ENCODE measurements around the gene NCKAP5.

The NCKAP5 gene

DNA sequence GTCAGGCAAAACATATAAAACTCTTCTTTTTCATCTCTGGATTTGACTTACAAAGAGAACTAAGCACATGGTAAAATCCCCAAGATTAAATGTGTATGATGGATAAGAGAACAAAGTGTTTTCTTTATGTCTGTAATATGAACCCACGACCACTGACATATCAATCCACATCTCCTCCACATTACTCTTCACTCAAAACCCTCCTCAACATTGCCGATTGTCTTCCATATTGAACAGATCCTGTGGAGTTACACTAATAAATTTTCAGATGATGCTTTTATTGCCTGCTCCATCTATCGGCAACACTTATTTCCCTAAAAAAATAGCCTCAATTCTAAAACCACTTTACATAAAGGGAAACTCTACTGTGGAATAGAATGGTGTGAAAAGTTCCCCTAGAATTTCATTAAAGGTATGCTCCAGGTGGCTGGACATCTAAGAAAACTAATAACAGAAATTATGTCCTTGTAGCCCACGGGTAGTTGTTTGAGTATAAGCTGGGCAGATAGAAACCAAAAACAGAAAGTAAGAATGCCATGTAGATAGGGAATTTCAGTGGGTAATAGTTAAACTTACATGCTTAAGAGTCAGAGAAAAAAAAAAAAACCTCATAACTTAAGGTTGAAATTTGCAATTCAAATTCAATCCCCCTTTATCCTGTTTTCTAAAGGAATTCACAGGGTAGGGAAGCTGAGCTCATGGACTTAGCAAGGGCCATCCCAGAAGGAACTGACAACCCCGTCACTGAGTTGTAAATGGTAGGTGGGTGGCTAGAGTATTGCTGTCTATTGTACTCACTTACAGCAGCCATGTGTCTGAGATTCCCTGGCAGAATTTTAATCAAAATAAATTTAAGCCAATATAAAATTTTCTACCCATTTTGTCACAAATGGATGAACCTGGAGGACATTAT is 592.8 kb downstream of the NCKAP5 start:
- DNase-seq = no peak

DNA sequence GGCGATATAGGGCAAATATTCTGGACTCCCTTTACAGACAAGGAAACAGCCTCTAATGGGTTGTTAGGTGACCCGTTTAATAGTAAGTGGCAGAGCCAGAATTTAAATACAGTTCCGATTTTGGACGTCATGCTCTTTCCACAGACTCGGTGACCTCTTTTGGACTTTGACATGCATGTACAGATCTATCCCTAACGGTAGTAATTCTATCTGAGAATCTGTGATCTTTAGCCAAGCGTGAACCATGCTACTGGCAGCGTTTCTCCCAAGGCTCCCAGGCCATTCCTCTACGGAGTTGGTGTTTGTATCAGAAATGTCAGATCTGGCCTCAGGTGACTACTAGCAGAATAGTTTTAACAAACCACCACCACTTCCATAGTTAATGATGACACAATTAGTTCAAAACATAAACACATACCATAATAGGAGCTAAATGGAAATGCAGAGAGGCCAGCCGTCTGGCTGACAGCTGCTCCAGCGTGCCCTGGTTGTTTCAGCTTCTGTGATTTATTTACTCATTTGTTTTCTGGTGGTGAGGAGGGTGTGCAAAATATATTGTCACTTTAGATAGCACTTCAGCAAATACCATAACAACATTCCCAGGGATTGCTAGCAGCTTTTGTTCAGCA is 593.7 kb downstream of the NCKAP5 start:
- DNase-seq = no peak

DNA sequence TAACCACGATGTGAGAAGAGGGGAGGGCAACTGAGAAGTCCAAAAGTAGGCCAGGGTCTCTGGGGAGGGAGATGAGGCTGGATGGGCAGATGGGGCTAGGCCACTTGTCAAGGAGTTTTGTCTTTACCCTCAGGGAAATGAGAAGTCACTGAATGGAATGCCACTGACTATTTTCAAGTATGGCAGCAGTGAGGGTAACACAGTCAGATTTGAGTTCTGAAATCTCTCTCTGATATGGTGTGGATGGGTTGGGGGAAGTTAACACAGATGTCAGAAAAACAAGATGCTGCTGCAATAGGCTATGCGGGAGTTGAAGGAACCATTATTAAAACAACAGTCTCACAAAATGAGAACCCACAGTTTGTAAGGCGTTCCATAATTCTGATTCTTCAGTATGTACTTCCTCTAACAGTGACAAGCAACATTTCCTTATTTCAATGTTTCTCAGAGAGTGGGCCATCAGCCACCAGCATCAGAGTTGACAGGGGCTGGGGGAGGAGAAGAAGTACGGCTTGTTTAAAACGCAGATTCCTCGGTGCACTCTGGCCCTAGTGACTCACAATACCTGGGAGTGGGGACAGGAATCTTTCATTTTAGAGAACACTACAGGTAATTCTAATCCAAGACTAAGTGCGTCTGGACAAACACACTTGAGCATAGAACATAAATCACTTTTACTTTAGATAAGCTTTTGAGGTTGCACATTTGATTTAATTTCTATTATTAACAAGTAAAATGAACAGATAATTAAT is 596.8 kb downstream of the NCKAP5 start:
- no peak for DNase-seq

- no peak for DNase-seq
Observed at GRCh38 chr2:132969371-132969985, 598.8 kb downstream of the NCKAP5 start.

DNA sequence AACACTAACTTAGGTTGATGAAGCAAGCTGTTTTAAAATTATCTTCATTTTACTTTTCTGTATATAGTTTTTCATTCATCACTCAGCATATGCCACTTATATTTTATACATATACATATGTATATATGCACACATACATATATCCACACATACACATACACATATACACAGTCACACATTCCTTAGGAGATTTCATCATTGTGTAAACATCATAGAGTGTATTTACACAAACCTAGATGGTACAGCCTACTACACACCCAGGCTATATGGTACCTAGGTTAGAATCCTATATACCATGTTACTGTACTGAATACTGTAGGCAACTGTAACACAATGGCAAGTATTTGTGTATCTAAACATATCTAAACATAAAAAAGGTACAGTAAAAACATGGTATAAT is 602.8 kb downstream of the NCKAP5 start:
- DNase-seq = no peak

GRCh38 chr2:132963161-132963560 is 605.1 kb downstream of the NCKAP5 start:
- no peak for DNase-seq

DNA sequence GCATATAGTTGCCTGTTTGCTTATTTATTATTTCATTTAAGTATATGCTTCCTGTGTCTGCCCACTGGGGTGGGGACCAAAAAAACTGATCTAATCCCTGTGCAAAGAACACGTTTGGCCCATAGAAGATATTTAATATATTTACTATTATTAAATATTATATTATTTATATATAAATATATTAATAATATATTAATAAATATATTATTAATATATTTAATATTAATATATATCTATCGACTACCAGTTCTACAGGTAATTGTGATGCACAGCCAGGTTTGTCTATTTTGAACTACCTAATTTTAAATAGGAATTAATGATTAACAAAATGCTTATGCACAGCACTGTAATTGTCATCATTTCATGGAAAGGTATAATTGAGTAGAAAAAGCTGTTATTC is 609.4 kb downstream of the NCKAP5 start:
- no peak for DNase-seq

GRCh38 chr2:132955871-132956615 is 612.2 kb downstream of the NCKAP5 start:
- no peak for DNase-seq

GRCh38 chr2:132953771-132954170 is 614.5 kb downstream of the NCKAP5 start:
- DNase-seq = no peak

GRCh38 chr2:132951008-132951714 is 617.1 kb downstream of the NCKAP5 start:
- DNase-seq = no peak

DNA sequence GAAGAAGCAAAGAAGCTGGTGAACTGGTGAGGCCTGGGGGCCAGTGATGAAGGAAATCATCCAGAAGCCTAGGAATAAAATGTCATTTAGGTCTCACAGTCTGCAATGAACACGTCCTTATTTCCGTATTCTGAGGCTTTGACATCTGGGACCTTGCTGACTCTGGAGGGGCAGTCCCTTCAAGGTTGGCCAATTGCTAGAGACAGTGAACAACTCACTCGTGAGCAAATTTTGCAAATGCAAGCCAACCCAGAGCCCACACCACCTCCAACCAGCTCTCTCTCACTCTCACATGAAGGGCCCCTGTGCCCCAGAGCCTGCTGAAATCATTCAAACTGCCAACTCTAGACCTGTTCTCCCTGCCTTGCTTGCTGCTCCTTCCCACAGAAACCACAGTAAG is 619.2 kb downstream of the NCKAP5 start:
- no peak for DNase-seq

- no peak for DNase-seq
Observed at GRCh38 chr2:132948211-132948610, 620.1 kb downstream of the NCKAP5 start.

- DNase-seq = no peak
Observed at GRCh38 chr2:132943829-132944228, 624.4 kb downstream of the NCKAP5 start.

DNA sequence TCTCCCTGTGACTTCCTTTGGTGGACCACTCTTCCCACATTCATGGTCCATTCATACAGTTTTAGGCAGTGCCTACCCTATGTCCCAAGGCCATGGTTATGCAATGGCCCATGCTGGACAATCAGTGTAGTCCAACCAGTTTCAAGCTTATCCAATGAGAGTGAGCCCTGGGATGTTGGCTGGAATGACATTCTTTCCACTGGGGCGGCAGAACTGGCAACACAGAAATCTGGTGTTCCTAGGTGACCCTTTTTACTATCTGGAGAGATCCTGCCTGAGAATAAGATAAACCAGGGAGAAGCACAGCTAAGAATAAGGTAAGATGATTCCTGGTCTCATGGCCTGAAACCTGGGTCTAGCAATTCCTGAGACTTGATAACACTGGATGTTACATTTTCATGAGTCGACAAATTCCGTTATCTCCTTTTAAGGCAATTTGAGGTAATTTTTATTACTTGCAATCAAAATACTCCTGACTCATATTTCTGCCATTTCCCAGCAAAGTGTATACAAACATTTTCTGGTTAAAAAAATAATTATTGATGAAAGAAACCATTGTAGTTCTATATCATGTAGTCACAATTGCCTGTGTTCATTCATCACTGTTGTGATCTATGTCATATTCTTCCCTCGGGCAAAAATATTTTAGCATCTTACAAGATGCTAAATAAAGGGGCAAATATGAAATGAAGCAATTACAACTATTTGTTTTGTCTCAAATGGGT is 626.8 kb downstream of the NCKAP5 start:
- DNase-seq = no peak

DNA sequence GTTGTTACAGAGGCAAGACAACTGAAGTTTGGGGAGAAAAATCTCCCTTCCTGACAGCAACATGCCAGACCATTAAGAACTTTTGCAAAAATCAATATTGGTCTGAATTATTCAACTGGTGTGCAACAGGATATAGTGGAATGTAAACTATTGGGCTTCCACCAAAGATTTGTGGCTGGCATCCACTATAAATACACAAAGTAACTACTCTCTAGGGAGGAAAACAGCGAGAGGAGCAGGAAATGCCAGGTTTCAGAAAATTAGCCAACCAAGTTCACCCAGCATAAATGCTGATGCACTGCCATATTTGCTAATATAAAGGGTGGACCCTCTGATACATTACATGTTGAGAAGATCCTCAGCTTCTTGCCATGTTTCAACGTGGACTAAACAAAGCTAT is 630.6 kb downstream of the NCKAP5 start:
- no peak for DNase-seq

GRCh38 chr2:132936791-132937190 is 631.5 kb downstream of the NCKAP5 start:
- DNase-seq = no peak

GRCh38 chr2:132936261-132936660 is 632.0 kb downstream of the NCKAP5 start:
- DNase-seq = no peak

GRCh38 chr2:132929786-132930185 is 638.5 kb downstream of the NCKAP5 start:
- no peak for DNase-seq

- DNase-seq = no peak
Observed at GRCh38 chr2:132923787-132924186, 644.5 kb downstream of the NCKAP5 start.

DNA sequence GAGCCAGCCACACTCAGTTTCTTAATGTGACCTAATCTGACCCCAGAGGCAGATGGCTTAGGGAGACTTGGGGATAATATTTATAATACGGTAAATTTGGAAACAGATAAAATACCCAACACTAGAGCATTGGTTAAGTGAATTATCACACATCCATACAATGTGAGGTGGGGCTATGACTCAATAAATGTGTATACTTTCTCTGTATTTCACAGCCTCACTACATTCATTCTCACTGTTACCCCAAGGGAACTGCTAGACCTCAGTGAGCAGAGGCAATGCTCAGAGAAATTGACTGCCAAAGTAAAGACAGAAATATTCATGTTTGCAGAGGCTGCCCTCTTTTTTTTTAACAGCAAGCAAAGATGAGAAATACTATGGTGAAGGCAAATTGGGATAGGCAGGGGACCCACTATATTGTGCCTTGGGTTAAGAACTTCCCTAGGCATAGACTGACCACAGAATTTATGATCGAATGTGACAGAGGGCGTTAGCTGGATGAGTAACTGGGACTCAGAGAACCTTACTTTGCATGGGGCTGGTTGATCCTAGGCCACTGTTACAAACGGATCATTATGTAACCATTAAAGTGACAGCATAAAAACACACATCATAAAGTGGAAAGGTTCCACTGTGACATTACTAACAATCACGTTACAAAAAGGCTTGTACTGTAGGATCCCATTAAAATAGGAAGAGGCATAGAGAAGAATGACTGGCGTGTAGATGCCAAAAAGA is 652.3 kb downstream of the NCKAP5 start:
- DNase-seq = no peak

All from effector CD4-positive, alpha-beta T cell (primary cell).